Pancreas (tissue), 10 donors: ENCODE data around the gene GJB6. TPM values are rescaled to one million over a fixed set of nuclear protein-coding genes. Genes with fewer than 3 reads are reported as not detected.

Experiments
- ATAC-seq, 4 donors: fragments of 200-7000 bp; cut with Tn5 transposase; one replicate each; pipeline versions ENCODE4 v1.8.0 to v1.9.1; 2020; ENCODE audit warnings: mild to moderate bottlenecking in 4 of 4, moderate library complexity in 4 of 4
- DNase-seq, 6 donors: peaks; one replicate each; pipeline ENCODE4 v3.0.0-alpha.2; 2020
- FAIRE-seq: peaks from 2 replicates; lab custom pipeline; 2012; peaks lifted over from hg19 to GRCh38; lab: Jason Lieb, UNC
- H3K27ac ChIP-seq, 4 donors: fragments of 200-600 bp; sonication (generic); 1 replicate in 3 of 4; 2 replicates in 1 of 4; pipeline versions ENCODE4 v1.5.0 to v1.8.0; 2020
- H3K27me3 ChIP-seq, 4 donors: fragments of 200-600 bp; one replicate each; pipeline ENCODE4 v1.8.0; 2021
- H3K36me3 ChIP-seq, 3 donors: fragments of 200-600 bp; sonication (generic) in 1 of 3; one replicate each; pipeline versions ENCODE4 v1.5.0 to v1.8.0; 2020 to 2021
- H3K4me1 ChIP-seq, 3 donors: fragments of 200-600 bp; one replicate each; pipeline ENCODE4 v1.8.0; 2021
- H3K4me3 ChIP-seq, 4 donors: fragments of 200-600 bp; sonication (generic) in 2 of 4; one replicate each; pipeline versions ENCODE4 v1.5.0 to v1.8.0; 2020 to 2021
- H3K9me3 ChIP-seq, 4 donors: fragments of 200-600 bp; one replicate each; pipeline ENCODE4 v1.8.0; 2021
- WGBS, 2 donors: extraction: QIAGEN DNeasy Blood & Tissue Kit; methylation state at CpG; one replicate each; pipeline ENCODE4 v1.1.7; 2013; 5-methylcytosine and 5-hydroxymethylcytosine counted together
- intact Hi-C, 3 donors: fragments of 100-400 bp; cut with DNase I; formaldehyde crosslinking; loops; one replicate each; pipeline versions ENCODE4 v1.11.1 to v1.14.2; 2022
- polyA plus RNA-seq, 2 donors: library from polyadenylated mRNA; stranded (reverse); fragments of 200-250 nt; gene quantifications; one replicate each; pipeline ENCODE4 v1.2.3, GENCODE V29; 2013
- total RNA-seq, 6 donors: library from RNA; stranded (reverse); fragmentation: NEBNext Ultra II Directional in 4 of 6; extraction: Animal tissue kit (Norgen Biotek cat#: 25700) in 4 of 6; gene quantifications; one replicate each; pipeline versions ENCODE4 v1.2.1 to v1.2.4, GENCODE V29; 2021 to 2023
- TF ChIP-seq, protein P1 (sequence below), 4 donors: fragments of 200-600 bp; sonication (generic) in 3 of 4; IDR thresholded peaks; one replicate each; pipeline versions ENCODE4 v1.5.0 to v1.8.0; 2021; ENCODE audit warnings: antibody characterized with exemption in 4 of 4
- donor health status: healthy with polysubstance abuse.
- donor health status: DM: no; HTN: no; CAD: no; lungs with moderate emphysema.
- donor health status: DM: no; HTN: no; CAD: no.
- donor health status: control.
- donor health status: control.
- donor health status: Bipolar disorder and iron deficiency.
- donor health status: DM: yes; HTN: yes; CAD: no.
- donor health status: DM: no; HTN: no; CAD: no.
- donor health status: DM: no; HTN: no; CAD: no.
- donor health status: DM: yes; HTN: yes; CAD: no.

Gene GJB6
- total and polyA plus RNA-seq, 8 donors: 0.08 to 0.09 TPM; not detected in 6

DNA sequence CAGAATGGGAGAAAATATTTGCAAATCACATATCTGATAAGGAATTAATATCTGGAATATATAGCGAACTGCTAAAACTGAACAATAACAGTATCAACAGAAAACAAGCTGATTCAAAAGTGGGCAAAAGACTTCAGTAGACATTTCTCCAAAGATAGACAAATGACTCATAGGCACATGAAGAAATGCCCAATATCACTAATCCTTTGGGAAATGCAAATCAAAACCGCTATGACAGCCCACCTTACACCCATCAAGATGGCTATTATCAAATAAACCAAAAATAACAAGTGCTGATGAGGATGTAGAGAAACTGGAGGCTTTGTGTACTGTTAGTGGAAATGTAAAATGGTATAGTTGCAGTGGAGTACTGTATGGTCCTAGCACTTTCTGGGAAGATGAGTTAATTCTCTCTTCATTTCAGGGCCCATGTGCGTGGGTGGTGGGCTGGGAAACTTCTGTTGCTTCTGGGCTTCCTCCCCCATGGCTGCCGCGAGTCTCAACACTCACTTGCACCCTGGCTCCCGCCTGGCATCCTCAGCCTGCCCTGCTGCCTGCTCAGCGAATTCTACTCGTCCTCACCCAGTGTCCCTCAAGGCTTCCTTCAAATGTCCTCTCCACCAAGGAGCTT is 58.9 kb downstream of the GJB6 start:
- ATAC-seq (no peak), FAIRE-seq (no peak), DNase-seq (no peak)
- TF ChIP-seq, protein P1, sequence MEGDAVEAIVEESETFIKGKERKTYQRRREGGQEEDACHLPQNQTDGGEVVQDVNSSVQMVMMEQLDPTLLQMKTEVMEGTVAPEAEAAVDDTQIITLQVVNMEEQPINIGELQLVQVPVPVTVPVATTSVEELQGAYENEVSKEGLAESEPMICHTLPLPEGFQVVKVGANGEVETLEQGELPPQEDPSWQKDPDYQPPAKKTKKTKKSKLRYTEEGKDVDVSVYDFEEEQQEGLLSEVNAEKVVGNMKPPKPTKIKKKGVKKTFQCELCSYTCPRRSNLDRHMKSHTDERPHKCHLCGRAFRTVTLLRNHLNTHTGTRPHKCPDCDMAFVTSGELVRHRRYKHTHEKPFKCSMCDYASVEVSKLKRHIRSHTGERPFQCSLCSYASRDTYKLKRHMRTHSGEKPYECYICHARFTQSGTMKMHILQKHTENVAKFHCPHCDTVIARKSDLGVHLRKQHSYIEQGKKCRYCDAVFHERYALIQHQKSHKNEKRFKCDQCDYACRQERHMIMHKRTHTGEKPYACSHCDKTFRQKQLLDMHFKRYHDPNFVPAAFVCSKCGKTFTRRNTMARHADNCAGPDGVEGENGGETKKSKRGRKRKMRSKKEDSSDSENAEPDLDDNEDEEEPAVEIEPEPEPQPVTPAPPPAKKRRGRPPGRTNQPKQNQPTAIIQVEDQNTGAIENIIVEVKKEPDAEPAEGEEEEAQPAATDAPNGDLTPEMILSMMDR (IDR thresholded peaks at IDR 0.05): no peak
- no peak overlapping the region for H3K27ac ChIP-seq
- H3K4me1 ChIP-seq: no peaks in the 10 kb centered on the region
- intact Hi-C loops: no loop called here
- H3K9me3 ChIP-seq: no peaks in the 10 kb centered on the region
- 65 to 80% methylated on average over 8 of the region's 8 CpGs for WGBS, 2 donors
- no peak overlapping the region for H3K4me3 ChIP-seq
- H3K36me3 ChIP-seq: no peaks in the 10 kb centered on the region
- H3K27me3 ChIP-seq: peaks cover 0 to 5% (median 2%) of the 10 kb centered on the region in 4 donors

Other genes starting within 250 kb of the GJB6 start
- gene GJA3, start 71.3 kb downstream of the GJB6 start, total RNA-seq: under 1 TPM; 0.03 to 0.15 (median 0.07) TPM
- under 1 TPM; 0.08 to 0.40 TPM for gene GJA3, start 71.3 kb downstream of the GJB6 start, polyA plus RNA-seq
- gene GJB2, start 39.4 kb downstream of the GJB6 start, total RNA-seq: 1 to 10 TPM in 3 of 6 donors, under 1 TPM in 3; 0.51 to 4.5 (median 1.2) TPM
- under 1 TPM; 0.59 to 0.68 TPM for gene GJB2, start 39.4 kb downstream of the GJB6 start, polyA plus RNA-seq